Breast epithelium (tissue), 3 donors: ENCODE data around the gene NRAS.

ENCODE experiments used
- POLR2A ChIP-seq: fragments of 450-650 bp; IDR thresholded peaks from one replicate; pipeline ENCODE4 v1.6.1; 2016; ENCODE audit warnings: antibody characterized with exemption, mild to moderate bottlenecking, moderate library complexity
- POLR2AphosphoS5 ChIP-seq, 3 donors: sonication (generic); formaldehyde crosslinking; IDR thresholded peaks; one replicate each; pipeline ENCODE4 v1.6.1; 2017; ENCODE audit warnings: antibody characterized with exemption in 3 of 3
- TF ChIP-seq, protein P1 (sequence below), 3 donors: fragments of 450-650 bp; IDR thresholded peaks; one replicate each; pipeline ENCODE4 v1.5.1; 2016 to 2017; ENCODE audit warnings: antibody characterized with exemption in 3 of 3, mild to moderate bottlenecking in 3 of 3, moderate library complexity in 3 of 3

DNA sequence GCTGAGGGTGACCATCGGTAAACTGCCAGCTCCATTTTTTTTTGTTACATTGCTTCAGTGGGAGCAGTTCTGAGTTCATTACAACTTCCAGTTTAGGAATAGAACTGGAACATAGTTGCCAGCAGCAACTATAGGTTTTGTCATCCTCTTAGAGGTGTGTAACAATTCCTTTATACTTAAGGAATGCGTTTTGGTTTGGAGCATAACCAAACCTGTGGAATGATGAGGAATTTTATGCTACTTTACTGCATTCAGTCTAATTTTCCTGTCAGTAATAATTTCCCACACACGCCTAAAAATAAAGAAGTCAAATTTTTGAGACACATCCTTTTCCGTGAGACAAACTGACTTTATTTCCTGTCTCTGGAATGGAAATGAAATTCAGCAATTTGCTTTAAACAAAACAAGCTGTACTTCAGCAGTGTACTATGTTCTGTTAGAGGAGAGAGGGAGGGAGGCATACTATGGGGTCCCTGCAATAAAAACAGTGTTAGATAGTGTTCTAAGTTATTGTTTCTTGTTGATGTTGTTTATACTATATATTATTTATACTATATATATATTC lies 16.5 kb downstream of the NRAS start:
- TF ChIP-seq, protein P1, sequence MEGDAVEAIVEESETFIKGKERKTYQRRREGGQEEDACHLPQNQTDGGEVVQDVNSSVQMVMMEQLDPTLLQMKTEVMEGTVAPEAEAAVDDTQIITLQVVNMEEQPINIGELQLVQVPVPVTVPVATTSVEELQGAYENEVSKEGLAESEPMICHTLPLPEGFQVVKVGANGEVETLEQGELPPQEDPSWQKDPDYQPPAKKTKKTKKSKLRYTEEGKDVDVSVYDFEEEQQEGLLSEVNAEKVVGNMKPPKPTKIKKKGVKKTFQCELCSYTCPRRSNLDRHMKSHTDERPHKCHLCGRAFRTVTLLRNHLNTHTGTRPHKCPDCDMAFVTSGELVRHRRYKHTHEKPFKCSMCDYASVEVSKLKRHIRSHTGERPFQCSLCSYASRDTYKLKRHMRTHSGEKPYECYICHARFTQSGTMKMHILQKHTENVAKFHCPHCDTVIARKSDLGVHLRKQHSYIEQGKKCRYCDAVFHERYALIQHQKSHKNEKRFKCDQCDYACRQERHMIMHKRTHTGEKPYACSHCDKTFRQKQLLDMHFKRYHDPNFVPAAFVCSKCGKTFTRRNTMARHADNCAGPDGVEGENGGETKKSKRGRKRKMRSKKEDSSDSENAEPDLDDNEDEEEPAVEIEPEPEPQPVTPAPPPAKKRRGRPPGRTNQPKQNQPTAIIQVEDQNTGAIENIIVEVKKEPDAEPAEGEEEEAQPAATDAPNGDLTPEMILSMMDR (IDR thresholded peaks at IDR 0.05), result no peak
- TF ChIP-seq POLR2A (no peak), POLR2AphosphoS5 (IDR thresholded peaks at IDR 0.05) (no peak)
